Colon (tissue), 2 donors: ENCODE data around the gene AHNAK.

Experiments used
- FAIRE-seq: peaks from 2 replicates; lab custom pipeline; 2012; peaks lifted over from hg19 to GRCh38; lab: Jason Lieb, UNC
- donor health status: control.
- donor health status: control.

Gene AHNAK

DNA sequence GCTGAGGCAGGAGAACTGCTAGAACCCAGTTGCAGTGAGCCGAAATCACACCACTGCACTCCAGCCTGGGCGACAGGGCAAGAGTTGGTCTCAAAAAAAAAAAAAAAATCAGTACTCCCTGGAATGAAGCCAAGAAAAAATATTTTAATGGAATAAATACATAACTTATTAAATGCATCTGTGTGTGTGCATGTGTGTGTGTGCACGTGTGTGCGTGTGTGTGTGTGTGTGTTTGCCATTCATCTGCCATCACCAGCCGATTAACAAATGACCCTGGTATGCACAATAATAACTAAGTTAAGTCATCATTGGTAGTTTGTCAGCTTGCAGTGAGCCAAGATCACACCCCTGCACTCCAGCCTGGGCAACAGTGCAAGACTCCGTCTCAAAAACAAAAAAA lies 162.8 kb downstream of the AHNAK start:
- no peak for FAIRE-seq
